Suppressor macrophage (primary cell): Measurements from ENCODE around the gene C16orf96.
"Not testable (repeated sequence)": the region's sequence is repeated elsewhere in the genome, so short reads cannot be mapped to it uniquely, and the experiment has no call there.

Source experiments
- DNase-seq, 4 experiments: peaks; one replicate each; pipeline ENCODE4 v3.0.0-alpha.2; 2020 to 2022

The C16orf96 gene

DNA sequence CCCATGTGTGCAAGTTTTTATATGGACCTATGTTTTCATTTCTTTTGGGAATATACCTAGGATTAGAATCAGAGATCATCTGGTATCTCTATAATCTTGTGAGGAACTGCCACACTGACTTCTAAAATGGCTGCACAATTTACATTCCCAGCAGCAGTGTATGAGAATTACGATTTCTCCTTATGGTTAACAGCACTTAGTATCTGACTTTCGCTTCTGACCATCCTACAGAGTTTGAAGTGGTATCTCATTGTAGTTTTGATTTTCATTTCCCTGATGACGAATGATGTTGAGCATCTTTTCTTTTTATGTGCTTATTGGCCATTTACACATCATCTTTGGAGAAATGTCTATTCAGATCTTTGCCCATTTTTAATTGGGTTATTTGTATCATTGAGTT, 10.0 kb downstream of the C16orf96 start:
- DNase-seq, result no peak

DNA sequence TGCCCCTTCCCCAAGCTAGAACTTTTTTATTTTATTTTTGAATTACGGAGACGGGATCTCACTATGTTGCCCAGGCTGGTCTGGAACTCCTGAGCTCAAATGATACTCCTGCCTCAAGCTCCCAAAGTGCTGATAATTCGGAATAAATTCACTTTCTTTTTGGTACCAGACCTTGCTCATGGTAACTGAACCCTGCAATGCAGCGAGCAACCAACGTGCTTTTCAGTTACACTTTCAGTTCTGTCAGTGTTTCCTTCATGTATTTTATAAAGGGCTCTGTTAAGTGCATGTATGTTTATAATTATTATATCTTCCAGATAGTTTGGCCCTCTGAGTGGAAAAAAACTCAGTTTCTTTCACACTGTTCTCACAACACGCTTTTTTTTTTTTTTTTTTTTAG, 13.9 kb downstream of the C16orf96 start:
- DNase-seq, result no peak

DNA sequence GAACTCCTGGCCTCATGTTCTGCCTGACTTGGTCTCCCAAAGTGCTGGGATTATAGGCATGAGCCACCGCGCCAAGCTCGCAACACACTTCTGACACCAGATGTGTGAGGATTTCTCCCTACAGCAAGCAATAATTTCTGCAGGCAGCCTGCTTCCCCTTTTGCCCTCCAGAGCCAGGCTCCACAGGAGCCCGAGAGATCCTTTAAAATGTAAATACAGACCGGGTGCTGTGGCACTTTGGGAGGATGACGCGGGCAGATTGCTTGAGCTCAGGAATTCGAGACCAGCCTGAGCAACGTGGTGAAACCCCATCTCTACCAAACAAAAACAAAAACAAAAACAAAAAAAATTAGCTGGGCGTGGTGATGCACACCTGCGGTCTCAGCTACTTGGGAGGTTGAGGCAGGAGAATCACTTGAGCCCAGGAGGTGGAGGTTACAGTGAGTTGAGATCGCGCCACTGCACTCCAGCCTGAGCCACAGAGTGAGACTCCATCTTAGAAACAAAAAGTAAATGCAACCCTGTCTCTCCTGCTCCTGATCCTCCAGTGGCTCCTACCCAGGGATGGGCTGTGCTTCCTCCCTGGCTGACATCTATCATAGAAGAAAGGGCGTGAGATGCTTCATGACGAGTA, 14.7 kb downstream of the C16orf96 start:
- peak in 3 of 4 experiments; percentile 17 to 25 (median 19) for DNase-seq

DNA sequence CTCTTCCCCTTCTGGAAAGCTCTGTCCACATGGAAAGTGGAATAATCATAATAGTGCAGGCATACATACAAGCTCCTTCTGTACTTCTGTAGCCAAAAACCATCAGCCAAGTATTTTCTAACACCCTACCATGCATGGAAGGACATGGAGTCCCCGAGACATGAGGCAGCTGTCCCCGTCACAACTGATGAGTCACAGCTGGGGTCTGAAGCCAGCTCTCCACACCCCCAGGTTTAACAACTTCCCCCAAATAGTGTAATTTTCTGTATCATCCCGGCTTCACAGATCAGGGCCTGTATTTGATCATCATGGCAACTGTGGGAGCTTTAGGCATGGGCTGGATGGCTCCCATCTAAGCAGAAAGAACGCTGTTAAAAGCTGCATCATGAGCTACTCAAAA, 16.6 kb downstream of the C16orf96 start:
- peak; percentile 42 to 70 (median 49) for DNase-seq

DNA sequence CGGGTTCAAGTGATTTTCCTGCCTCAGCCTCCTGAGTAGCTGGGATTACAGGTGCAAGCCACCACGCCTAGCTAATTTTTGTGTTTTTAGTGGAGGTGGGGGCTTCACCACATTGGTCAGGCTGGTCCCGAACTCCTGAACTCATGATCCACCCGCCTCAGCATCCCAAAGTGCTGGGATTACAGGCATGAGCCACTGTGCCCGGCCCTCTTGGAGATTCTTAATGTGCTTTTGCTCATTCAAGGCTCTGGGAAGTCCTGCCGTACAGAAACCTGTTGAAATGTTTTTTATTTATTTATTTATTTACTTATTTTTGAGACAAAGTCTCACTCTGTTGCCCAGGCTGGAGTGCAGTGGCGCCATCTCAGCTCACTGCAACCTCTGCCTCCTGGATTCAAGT, 17.8 kb downstream of the C16orf96 start:
- not testable (repeated sequence) for DNase-seq

DNA sequence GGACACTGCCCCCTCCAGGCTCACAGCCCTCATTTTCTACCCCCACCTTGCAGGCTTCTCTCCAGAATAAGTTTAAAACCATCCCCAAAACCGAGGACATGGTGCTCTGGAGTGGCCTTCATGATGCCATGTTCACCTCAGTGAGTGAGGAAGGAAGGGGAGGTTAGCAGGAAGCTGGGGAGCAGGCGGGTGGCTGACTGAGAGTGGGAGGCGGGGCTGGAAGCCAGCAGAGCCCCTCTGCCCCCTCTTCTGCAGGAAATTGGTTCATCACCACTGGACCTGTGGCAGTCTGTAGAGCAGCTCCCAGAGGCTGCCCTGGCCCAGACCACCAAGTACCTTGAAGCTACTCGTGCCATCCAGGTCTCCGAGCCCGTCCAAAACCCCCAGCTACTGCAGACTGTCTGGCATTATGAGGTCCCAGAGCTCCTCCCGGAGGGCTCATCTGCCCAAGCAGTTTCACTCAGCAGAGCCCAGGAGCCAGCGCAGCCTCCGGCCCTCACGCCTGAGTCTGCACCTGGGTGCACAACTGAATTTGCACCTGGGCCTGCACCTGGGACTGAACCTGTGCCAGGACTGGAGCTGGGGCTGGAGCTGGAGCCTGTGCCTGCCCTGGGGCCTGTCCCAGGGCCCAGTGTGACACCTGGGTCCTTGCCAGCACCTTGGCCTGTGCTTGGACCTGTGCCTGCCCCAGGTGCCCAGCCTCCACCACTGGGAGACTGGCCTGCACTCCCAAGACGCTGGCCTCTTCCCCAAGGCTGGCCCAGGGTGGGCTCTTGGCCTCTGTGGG, 19.0 kb downstream of the C16orf96 start:
- DNase-seq, result peak in 1 of 4 experiments; percentile 15

DNA sequence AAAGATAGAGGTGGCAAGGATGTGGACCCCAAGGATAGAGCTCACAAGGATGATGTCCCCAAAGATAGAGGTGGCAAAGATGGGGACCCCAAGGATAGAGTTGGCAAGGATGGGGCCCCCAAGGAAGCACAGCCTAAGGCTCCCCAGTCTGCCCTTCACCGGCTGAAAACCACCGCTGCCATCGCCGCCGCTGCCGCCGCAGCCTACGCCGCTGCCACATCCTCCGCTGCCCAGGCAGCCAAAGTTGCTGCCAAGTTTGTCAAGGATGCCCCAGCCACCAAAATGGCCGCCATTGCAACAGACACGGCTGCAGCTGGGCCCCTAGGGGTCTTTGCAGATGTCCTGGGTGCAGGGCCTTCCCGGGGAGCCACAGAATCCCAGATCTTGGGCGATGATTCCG, 19.9 kb downstream of the C16orf96 start:
- DNase-seq, result no peak

DNA sequence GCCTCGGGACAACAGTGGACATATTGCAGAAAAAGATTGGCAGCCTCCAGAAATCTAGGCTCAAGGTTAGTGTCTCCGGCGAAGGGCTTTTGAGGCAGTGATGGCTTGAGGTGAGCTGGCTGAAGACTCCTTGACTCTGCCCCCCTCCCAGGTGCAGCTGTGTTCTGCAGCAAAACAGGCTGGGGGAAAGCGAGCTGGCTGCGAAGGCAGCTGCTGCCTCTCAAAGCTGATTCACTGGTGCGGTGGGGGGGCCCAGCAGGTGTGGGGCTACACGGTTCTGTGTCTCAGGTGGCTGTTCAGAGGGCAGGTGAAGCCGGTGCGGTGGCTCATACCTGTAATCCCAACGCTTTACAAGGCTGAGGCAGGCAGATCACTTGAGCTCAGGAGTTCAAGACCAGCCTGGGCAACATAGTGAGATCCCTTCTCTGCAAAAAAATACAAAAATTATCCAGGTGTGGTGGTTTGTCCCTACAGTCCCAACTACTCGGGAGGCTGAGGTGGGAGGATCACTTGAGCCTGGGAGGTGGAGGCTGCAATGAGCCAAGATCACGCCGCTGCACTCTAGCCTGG, 22.9 kb downstream of the C16orf96 start:
- DNase-seq, result no peak

DNA sequence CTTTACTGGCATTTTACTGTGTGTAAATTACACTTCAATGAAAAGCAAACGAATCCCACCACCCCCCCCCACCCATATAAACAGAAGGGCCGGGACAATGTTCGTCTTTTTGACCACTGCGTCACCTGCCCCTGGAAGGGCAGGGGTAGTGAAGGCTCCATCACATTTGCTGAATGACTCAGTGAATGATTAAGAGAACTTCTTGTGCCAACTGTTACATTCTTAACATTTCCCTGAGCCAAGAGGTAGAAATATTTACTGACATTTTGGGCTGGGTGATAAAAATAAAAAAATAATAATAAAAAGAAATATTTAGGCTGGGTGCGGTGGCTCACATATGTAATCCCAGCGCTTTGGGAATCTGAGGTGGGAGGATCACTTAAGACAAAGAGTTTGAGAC, 24.1 kb downstream of the C16orf96 start:
- DNase-seq, result no peak

DNA sequence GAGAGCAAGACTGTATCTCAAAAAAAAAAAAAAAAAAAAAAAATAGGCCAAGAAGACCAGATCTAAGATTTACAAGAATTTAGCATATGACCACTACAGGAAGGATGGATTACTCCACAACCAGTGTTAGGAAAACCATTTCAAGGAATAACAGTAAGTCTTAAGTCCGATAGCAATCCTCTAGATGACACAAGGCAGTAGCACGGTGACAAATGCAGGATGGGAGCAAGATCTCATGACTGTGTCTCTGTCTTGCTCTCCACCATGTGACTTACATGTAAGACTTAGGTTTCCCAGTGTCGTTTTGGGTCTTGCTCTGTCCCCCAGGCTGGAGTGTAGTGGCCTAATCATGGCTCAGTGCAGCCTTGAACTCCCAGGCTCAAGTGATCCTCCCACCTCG, 27.8 kb downstream of the C16orf96 start:
- DNase-seq, result peak; percentile 24 to 56 (median 38)

DNA sequence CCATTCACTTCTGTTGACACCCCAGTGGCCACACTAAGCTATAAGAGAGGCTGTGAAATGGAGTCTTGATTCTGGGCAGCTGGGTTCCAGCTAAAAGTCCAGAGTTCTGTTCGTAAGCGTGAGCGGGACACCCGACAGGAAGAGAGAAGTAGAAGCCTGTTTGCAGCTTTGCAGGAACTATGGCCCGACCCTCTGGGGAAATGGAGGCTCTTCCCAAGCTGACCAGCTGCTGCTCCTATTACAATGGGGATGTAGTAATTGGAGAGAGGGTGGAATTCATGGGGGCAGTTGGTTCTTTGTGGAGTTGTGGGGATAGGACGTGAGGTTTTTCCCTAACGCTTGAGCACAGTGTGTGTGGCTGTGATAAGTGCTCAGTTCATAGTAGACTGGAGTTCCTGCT, 30.2 kb downstream of the C16orf96 start:
- DNase-seq, result no peak

DNA sequence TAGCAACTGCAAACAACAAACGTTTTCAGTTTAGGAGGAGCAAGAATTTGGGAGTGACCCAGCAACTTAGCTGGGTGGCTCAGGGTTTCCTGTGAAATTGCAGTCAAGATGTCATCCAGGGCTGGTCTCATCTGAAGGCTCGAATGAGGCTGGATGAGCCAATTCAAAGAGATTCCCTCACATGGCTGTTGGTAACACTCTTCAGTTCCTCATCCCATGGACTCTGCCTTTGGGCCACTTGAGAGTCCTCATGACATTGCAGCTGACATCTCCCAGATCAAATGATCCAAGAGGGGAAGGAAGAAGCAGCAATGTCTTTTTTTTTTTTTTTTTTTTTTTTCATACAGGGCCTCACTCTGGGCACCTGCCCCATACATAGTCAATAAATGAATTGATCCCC, 32.2 kb downstream of the C16orf96 start:
- peak; percentile 46 to 70 (median 52) for DNase-seq

DNA sequence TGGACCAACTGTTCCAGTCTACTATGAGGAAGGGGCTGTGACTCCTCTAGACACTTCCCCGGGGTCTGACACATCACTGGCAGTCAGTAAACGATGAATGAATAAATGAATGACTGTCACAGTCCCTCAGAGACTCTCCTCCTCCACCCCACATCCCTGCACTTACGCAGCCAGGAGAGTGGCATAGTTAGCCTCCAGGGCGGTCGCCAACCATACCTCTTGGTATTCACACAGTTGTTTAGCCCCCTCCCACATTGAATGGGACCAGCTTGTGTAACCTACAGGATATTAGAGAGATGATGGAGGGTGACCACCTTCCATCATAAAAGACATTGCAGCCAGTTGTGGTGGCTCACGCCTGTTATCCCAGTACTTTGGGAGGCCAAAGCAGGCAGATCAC, 32.8 kb downstream of the C16orf96 start:
- DNase-seq, result no peak

DNA sequence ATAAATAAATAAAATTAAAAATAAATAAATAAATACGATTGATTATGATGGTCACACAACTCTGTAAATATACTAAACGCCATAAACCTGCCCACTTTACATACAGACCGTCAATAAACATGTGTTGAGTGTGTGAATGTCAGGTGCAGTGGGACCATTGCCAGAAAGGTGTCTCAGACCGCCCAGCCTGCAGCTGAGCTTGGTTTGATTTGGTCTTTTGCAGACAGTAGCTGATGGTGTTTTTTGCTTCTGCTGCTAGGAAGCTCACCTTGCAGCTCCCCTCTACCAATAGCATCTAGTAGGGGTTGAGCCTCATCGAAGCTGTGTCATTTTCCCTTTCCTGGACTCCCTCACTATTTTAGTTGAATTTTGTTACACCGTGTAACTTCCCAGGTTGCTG, 35.1 kb downstream of the C16orf96 start:
- no peak for DNase-seq

DNA sequence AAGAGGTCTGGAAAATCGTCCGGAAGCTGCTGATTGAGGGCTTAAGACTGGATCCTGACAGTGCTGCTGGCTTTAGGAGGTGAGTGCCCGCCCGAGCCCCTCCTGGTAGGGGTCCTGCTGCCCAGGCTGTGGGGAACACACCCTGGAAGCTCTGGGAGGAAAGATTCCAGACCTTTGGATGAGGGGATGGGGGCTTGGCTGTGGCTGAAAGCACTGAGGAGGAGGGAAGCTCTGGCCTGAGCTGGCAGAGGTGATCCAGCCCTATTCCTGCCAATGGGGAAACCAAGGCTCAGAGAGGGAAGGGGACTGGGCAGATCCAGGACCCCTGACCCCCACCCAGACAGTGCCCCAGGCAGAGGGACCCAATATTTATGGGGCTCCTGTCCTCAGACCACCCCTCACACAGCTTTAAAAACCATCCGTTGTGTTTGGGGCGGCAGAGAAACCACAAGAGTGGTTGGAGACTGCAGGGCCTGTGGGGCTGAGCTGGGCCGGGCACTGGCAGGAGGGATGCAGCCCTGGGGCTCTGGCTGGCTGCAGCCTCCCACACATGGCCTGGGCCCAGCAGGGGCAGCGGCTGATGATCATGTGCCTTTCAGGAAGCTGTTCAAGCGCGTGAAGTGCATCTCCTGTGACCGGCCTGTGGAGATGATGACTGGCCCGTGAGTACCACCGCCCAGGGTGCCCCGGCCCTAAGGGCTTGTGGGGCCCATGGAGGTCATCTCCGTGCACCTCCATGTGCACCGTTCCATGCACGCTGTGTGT, 35.7 kb downstream of the C16orf96 start:
- peak in 2 of 4 experiments; percentile 15 to 35 for DNase-seq

DNA sequence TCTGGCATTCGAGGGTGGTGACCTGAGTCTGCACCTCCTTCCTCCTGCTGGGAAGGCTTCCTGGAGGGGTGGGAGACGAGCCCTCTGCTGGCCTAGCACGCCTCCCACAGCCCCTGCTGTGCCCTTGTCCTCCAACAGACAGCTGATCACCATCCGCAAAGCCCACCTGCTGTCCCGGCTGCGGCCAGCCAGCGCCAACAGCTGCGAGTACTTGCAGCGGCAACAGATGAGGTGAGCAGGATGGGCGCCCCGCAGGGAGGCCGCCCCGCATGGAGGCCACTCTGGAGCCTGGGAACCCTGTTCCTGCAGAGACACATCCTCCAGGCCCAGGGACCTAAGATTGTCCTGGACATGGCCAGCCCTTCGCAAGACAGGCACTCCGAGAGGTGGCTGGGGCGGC, 36.9 kb downstream of the C16orf96 start:
- DNase-seq, result no peak

DNA sequence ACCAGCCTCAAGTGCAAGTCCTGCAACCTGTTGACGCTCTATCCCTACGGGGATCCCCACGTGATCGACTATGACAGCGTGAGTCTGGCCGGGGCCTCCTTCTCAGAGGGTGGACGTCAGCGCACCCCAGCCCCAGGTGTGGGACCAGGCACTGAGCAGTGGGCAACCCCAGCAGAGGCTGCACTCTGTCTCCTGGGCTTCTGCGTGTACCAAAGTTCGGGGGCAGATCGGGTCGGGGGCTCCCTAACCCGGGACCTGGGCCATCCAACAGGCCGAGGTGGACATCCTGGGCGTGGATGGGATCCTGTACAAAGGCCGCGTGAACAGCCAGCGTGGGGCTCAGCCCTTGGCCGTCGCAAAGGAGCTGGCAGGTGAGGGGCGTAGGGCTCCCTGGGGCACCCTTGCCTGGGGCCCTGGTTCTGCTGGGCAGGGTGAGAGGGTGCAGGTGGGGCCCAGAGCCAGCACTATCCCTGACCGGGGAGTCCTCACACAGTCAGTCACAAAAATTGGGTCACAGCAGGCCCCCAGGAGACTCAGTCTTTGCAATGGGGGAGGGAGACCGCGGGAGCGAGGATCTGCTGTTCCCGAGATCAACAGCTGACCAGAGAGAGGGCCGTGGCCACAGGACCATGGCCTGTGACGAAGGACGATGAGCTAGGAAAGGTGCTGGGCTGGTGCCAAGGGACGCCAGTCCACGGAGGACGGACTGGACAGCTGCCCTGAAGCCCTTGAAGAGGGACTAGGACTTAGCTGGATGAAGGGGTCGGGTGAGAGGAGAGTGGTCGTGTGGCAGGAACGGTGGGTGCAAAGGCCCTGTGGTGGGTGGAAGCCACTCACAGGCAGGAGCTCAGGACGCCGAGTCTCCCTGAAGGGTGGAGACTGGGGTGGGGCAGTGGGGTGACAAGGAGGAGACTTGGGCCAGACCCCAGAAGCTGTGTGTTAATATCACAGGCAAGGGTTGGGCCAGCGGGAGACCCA, 38.6 kb downstream of the C16orf96 start:
- no peak for DNase-seq

DNA sequence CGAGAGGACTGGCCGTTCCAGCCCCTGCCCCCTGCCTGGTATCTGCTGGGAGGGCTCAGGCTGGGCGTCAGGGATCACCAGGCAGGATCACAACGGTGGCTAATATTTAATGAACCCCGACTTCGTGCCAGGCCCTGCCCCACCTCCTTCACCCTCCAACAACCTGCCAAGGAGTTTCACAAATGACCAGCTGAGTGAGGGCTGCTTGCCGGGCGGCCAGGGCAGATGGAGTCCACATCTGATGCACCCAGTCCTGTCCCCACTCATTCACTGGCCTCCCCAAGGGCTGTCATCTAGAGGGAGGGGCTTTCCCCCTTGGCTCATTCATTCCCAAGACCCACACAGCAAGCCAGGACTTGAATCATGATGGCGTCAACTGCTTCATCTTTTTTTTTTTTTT, 41.0 kb downstream of the C16orf96 start:
- no peak for DNase-seq

DNA sequence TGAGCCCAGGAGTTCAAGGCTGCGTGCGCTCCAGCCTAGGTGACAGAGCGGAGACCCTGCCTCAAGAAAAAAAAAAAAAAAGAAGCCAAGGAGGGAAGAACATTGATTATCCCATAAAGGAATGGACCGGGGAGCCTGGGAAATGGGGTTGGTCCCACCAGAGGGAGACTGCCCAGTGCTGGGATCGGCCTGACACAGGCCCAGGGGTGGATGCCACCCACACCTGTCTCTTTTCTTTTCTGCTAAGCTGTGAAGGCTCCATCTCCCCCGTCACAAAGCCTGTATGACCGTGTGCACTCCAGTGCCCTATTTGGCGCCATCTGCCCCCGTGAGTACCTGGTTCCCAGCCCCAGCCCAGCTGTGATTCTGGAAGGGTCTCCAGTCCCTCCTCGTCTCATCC, 42.9 kb downstream of the C16orf96 start:
- no peak for DNase-seq

DNA sequence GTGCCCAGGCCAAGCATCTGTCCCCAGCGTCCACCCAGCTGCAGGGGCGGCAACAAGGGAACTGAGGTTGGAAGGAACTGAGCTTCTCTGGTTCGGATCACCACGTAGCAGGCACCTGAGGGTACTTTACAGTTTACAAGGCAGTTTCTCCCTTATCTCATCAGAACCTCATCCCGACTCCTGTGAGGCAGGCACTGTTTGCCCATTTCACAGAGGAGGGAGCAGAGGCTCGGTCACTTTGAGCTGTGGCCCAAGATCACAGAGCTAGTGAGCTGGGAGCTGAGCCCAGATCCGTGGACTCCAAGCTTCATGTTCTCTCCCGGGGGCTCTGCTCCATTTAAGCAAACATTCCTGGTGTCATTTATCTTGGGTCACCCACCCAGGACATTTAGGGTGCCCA, 43.4 kb downstream of the C16orf96 start:
- no peak for DNase-seq

DNA sequence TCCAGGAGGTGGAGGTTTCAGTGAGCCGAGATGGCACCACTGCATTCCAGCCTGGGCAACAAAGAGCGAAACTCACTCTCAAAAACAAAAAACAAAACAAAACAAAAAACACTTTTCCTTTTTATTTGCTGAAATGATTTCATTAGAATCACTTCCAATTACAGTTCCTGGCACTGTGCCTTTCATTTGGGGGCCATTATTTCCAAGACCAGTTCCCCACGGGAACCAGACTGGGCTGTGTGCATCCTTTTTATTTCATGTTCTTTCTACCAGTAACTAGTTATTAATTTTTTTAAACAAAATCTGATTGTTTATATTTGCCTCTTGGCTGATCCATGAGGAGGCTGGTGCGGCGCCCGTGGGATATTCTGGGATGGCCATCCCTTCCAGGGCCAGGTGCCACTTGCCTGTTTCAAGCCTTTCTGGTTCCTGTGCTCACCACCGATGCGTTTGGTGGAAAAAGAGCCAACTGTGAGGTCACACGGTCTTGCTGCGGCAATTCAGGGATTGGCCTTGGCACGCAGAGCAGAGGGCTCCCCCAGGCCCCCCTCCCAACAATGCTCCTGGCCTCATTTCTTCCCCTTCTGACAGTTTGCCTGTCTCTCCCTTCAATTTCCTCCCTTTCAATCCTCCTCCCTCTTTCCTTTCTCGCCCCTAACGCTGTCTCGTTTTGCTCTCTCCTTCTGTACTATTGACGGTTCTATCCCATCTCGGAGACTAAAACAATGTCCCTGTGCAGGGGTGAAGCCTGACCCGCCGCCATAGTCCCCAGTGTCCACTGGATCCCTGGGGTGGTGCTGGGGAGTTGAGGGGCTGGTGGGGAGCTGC, 45.1 kb downstream of the C16orf96 start:
- DNase-seq, result no peak
